ENCODE results near the gene NMT1. TPM values are rescaled to one million over a fixed set of nuclear protein-coding genes. Genes with fewer than 3 reads are reported as not detected.

The NMT1 gene
- total and polyA plus RNA-seq, 2 of the 13 experiments (the other 11 are each of a cell fraction or from before 2014, with no cell fraction given), result 75.7 to 142 TPM

DNA sequence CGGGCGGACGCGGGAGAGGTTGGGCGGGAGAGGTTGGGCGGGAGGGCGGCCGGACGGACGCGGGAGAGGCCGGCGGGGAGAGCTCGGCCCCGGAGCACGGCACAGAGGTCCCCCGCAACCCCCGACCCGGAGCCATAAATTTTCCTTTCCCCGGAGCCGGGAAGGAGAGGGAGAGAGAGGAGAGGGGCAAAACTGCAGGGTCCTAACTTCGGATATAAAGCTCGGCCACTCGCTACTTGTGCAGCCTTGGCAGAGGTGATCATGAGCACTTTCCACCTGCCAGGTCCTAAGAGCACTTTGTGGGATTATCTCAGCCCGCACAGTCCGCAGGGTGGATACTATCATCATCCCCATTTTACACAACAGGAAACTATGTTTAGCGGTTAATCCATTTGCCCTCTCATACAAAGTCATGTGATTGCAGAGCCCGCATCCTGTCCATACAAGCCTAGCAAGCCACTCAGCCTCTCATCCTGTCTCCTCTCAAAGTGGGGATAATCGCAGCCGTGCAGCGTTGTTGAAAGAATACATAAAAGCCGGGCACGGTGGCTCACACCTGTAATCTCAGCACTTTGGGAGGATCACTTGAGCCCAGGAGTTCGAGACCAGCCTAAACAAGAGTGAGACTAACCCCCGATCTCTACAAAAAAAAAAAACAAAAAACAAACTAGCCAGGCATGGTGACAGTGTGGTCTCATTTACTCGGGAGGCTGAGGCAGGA is 8.9 kb upstream of the NMT1 start (continued):
- no peak for TF ChIP-seq NFKB2 (CRISPR knock-in tag; IDR thresholded peaks at IDR 0.05; ENCODE audit: borderline replicate concordance)
- no peak for TF ChIP-seq STAT5B (CRISPR knock-in tag; IDR thresholded peaks at IDR 0.05)
- no peak for TF ChIP-seq SCMH1 (CRISPR knock-in tag; IDR thresholded peaks at IDR 0.05; ENCODE audit: borderline replicate concordance)
- no peak for TF ChIP-seq SP4 (CRISPR knock-in tag; IDR thresholded peaks at IDR 0.05)
- no peak for TF ChIP-seq KLF6 (CRISPR knock-in tag; IDR thresholded peaks at IDR 0.05)
- TF ChIP-seq, protein P1, sequence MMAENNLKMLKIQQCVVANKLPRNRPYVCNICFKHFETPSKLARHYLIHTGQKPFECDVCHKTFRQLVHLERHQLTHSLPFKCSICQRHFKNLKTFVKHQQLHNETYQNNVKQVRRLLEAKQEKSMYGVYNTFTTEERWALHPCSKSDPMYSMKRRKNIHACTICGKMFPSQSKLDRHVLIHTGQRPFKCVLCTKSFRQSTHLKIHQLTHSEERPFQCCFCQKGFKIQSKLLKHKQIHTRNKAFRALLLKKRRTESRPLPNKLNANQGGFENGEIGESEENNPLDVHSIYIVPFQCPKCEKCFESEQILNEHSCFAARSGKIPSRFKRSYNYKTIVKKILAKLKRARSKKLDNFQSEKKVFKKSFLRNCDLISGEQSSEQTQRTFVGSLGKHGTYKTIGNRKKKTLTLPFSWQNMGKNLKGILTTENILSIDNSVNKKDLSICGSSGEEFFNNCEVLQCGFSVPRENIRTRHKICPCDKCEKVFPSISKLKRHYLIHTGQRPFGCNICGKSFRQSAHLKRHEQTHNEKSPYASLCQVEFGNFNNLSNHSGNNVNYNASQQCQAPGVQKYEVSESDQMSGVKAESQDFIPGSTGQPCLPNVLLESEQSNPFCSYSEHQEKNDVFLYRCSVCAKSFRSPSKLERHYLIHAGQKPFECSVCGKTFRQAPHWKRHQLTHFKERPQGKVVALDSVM (CRISPR knock-in tag; IDR thresholded peaks at IDR 0.05), result no peak
- TF ChIP-seq MAF1 (CRISPR knock-in tag; IDR thresholded peaks at IDR 0.05; ENCODE audit: borderline replicate concordance), result no peak
- TF ChIP-seq ZSCAN31 (CRISPR knock-in tag; IDR thresholded peaks at IDR 0.05; ENCODE audit: low read depth), result no peak
- no peak for TF ChIP-seq FLYWCH1 (CRISPR knock-in tag; IDR thresholded peaks at IDR 0.05)
- no peak for TF ChIP-seq KLF16 (CRISPR knock-in tag; IDR thresholded peaks at IDR 0.05)
- TF ChIP-seq MLLT10 (CRISPR knock-in tag; IDR thresholded peaks at IDR 0.05), result no peak
- TF ChIP-seq MTA1 (CRISPR knock-in tag; IDR thresholded peaks at IDR 0.05; ENCODE audit: borderline replicate concordance), result no peak
- TF ChIP-seq HDAC1 (CRISPR knock-in tag; IDR thresholded peaks at IDR 0.05), result no peak
- no peak for TF ChIP-seq ZNF597 (CRISPR knock-in tag; IDR thresholded peaks at IDR 0.05)
- no peak for TF ChIP-seq GPN1 (CRISPR knock-in tag; IDR thresholded peaks at IDR 0.05; ENCODE audit: borderline replicate concordance)
- TF ChIP-seq TRIM24 (CRISPR knock-in tag; IDR thresholded peaks at IDR 0.05), result no peak
- no peak for TF ChIP-seq EP300 (IDR thresholded peaks at IDR 0.05; ENCODE audit: low read depth in 2 of 2, low read length in 2 of 2)
- TF ChIP-seq EP300 (CRISPR knock-in tag; IDR thresholded peaks at IDR 0.05; ENCODE audit: borderline replicate concordance), result no peak
- TF ChIP-seq ZNF160 (CRISPR knock-in tag; IDR thresholded peaks at IDR 0.05), result no peak
- no peak for TF ChIP-seq ZNF547 (CRISPR knock-in tag; IDR thresholded peaks at IDR 0.05)
- 0 out of 2 replicates have a peak, but pooled peaks have one; percentile 23 for TF ChIP-seq TMF1 (CRISPR knock-in tag; IDR thresholded peaks at IDR 0.05; ENCODE audit: low read depth)
- TF ChIP-seq ZNF17 (CRISPR knock-in tag; IDR thresholded peaks at IDR 0.05), result no peak
- TF ChIP-seq ZSCAN25 (CRISPR knock-in tag; IDR thresholded peaks at IDR 0.05), result no peak
- TF ChIP-seq ZNF337 (CRISPR knock-in tag; IDR thresholded peaks at IDR 0.05; ENCODE audit: borderline replicate concordance, low read depth), result no peak
- no peak for TF ChIP-seq MAZ (IDR thresholded peaks at IDR 0.05; ENCODE audit: borderline replicate concordance, low read depth, low read length)
- TF ChIP-seq MAZ (CRISPR knock-in tag; IDR thresholded peaks at IDR 0.05; ENCODE audit: low read depth), result no peak
- TF ChIP-seq DNMT3B (CRISPR knock-in tag; conservative IDR thresholded peaks at IDR 0.05), result no peak
- no peak for TF ChIP-seq ZNF749 (CRISPR knock-in tag; IDR thresholded peaks at IDR 0.05; ENCODE audit: borderline replicate concordance)
- peak; percentile 40; the same call in 1 of the 2 replicates for TF ChIP-seq MEIS2 (CRISPR knock-in tag; IDR thresholded peaks at IDR 0.05)
- TF ChIP-seq KLF11 (CRISPR knock-in tag; IDR thresholded peaks at IDR 0.05), result no peak
- TF ChIP-seq CEBPB (IDR thresholded peaks at IDR 0.05; ENCODE audit: borderline replicate concordance, low read depth, low read length), result no peak

Measured in HepG2 (cell line).